ENCODE results near the gene C6orf47.

The C6orf47 gene

DNA sequence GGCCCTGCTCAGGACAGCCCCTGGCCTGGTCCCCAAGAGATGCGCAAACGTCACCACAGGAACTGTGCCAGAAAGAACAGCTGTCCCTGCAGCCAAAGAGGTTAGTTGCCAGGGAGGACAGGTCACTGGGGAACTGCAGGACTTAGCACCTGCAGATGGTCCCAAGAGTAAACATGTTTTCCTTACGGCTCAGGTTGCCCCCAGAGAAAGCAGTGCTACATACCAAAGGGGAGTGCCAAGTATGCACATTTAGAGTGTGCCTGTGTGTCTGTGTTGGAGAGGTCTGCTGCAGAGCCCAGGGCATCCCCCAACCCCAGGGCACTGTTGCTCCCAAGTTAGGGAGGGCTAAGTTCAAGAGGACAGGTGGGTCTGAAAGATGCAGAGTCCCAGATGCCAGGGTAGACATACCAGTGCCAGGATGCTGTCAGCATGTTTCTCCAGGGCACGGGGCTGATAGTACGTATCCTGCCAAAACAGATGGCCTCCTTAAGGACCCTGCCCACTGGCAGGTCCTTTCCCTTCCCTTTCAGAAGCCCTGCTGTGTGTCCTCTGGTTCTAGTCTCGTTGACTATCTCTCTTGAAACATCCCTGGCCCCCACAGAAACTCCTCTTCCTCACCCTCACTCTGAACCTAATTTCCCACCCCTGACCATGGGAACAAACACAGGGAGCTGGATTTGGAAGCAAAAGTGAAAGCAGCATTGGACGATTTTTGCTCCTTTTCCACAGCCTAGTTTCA, 41.3 kb upstream of the C6orf47 start (continued):
- TF ChIP-seq, protein P1, sequence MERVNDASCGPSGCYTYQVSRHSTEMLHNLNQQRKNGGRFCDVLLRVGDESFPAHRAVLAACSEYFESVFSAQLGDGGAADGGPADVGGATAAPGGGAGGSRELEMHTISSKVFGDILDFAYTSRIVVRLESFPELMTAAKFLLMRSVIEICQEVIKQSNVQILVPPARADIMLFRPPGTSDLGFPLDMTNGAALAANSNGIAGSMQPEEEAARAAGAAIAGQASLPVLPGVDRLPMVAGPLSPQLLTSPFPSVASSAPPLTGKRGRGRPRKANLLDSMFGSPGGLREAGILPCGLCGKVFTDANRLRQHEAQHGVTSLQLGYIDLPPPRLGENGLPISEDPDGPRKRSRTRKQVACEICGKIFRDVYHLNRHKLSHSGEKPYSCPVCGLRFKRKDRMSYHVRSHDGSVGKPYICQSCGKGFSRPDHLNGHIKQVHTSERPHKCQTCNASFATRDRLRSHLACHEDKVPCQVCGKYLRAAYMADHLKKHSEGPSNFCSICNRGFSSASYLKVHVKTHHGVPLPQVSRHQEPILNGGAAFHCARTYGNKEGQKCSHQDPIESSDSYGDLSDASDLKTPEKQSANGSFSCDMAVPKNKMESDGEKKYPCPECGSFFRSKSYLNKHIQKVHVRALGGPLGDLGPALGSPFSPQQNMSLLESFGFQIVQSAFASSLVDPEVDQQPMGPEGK (CRISPR knock-in tag; IDR thresholded peaks at IDR 0.05; ENCODE audit: borderline replicate concordance), result no peak
- TF ChIP-seq OSR1 (CRISPR knock-in tag; IDR thresholded peaks at IDR 0.05) (no peak), ISL1 (CRISPR knock-in tag; IDR thresholded peaks at IDR 0.05) (no peak), PPARA (CRISPR knock-in tag; IDR thresholded peaks at IDR 0.05; ENCODE audit: borderline replicate concordance) (no peak), CSDC2 (CRISPR knock-in tag; IDR thresholded peaks at IDR 0.05) (no peak), SNAI2 (CRISPR knock-in tag; IDR thresholded peaks at IDR 0.05) (no peak)

DNA sequence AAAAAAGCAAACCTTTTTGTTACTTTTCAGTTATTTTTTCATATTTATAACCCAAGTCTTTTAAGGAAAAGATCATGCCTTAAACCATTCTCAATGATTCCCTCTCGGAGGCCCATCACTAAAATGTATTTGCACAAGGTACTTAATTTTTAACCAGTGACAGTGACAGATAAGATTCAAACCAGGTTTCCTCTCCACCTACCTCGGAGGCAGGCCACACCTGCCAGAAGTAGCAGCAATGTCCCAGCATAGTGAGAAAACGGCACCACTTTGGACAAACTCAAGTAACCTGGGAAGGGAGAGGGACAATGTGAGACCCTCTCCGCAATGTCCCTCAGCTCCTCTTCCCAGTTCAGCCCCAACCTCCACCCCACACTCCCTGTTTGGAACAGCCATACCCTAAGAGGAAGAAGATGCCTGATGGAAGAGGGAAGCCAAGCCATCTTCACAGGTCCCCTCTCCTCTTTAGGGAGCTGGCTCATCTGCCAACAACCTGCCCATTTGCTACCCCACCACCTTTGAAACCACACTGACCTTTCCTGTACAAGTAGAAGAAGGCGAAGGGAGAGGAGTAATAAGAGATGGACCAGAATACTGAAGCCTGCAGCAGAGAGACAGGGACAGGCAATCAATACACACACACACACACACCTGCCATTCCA, 40.3 kb upstream of the C6orf47 start:
- no peak for ATAC-seq

DNA sequence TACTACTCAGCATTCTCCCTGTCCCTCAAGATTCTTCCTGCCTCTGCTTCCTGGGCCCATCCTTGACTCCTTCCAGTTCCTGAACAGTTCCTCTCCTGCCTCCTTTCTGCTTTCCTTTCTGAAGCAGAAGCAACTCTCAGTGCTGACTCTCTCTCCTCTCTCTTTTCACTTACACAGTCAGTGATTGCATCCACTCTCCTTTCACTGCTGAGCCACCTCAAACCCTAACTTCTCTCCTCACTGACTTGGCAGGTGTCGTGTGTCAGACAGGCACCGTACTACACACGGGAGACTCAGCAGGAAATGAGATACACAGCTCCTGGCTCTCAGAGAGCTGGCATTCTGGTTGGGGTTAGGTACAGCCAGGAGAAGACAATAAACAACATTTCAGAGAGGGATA, 37.0 kb upstream of the C6orf47 start:
- TF ChIP-seq ARNTL (CRISPR knock-in tag; IDR thresholded peaks at IDR 0.05; ENCODE audit: borderline replicate concordance, low read depth) (no peak), TOX (CRISPR knock-in tag; IDR thresholded peaks at IDR 0.05; ENCODE audit: borderline replicate concordance) (no peak), RARB (CRISPR knock-in tag; IDR thresholded peaks at IDR 0.05) (no peak), ZC3H10 (CRISPR knock-in tag; IDR thresholded peaks at IDR 0.05) (no peak), TCF4 (CRISPR knock-in tag; IDR thresholded peaks at IDR 0.05; ENCODE audit: borderline replicate concordance) (no peak), ESRRG (CRISPR knock-in tag; IDR thresholded peaks at IDR 0.05) (no peak)
- TF ChIP-seq, protein P2, sequence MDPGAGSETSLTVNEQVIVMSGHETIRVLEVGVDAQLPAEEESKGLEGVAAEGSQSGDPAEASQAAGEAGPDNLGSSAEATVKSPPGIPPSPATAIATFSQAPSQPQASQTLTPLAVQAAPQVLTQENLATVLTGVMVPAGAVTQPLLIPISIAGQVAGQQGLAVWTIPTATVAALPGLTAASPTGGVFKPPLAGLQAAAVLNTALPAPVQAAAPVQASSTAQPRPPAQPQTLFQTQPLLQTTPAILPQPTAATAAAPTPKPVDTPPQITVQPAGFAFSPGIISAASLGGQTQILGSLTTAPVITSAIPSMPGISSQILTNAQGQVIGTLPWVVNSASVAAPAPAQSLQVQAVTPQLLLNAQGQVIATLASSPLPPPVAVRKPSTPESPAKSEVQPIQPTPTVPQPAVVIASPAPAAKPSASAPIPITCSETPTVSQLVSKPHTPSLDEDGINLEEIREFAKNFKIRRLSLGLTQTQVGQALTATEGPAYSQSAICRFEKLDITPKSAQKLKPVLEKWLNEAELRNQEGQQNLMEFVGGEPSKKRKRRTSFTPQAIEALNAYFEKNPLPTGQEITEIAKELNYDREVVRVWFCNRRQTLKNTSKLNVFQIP (CRISPR knock-in tag; IDR thresholded peaks at IDR 0.05; ENCODE audit: borderline replicate concordance, low read depth), result no peak
- no peak for ATAC-seq

More for the DNA sequence above, 40.3 kb upstream of the C6orf47 start:
- no peak for TF ChIP-seq ZFP3 (CRISPR knock-in tag; IDR thresholded peaks at IDR 0.05)
- no peak for TF ChIP-seq GLIS3 (CRISPR knock-in tag; IDR thresholded peaks at IDR 0.05)
- no peak for TF ChIP-seq ESRRG (CRISPR knock-in tag; IDR thresholded peaks at IDR 0.05)
- no peak for TF ChIP-seq ZNF8 (CRISPR knock-in tag; IDR thresholded peaks at IDR 0.05)
- no peak for TF ChIP-seq RARB (CRISPR knock-in tag; IDR thresholded peaks at IDR 0.05)

DNA sequence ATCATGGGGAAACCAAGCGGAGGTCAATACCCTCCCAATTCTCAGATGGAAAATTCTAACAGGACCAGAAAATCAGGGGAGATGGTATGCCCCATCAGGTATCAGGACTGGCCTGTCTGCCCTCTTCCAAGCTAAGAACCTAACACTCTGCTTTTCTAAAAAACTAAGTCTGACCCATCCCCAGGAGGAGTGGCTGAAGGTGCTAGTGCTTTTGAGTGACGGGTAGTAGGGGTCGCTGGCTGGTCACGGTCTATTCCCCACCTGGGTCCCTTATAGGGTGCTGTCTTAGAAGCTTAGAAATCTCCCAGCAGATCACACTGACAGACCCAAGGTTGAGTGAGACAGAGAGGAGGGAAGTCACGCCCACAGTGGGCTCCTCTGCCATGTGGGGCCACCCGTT, 33.0 kb upstream of the C6orf47 start:
- TF ChIP-seq ISL1 (CRISPR knock-in tag; IDR thresholded peaks at IDR 0.05) (no peak), SNAI2 (CRISPR knock-in tag; IDR thresholded peaks at IDR 0.05) (no peak), TOX (CRISPR knock-in tag; IDR thresholded peaks at IDR 0.05; ENCODE audit: borderline replicate concordance) (no peak), ZNF70 (CRISPR knock-in tag; IDR thresholded peaks at IDR 0.05) (no peak), ZC3H10 (CRISPR knock-in tag; IDR thresholded peaks at IDR 0.05) (no peak), ESRRG (CRISPR knock-in tag; IDR thresholded peaks at IDR 0.05) (no peak), PPARA (CRISPR knock-in tag; IDR thresholded peaks at IDR 0.05; ENCODE audit: borderline replicate concordance) (no peak), ZNF8 (CRISPR knock-in tag; IDR thresholded peaks at IDR 0.05) (no peak)
- TF ChIP-seq, protein P3, sequence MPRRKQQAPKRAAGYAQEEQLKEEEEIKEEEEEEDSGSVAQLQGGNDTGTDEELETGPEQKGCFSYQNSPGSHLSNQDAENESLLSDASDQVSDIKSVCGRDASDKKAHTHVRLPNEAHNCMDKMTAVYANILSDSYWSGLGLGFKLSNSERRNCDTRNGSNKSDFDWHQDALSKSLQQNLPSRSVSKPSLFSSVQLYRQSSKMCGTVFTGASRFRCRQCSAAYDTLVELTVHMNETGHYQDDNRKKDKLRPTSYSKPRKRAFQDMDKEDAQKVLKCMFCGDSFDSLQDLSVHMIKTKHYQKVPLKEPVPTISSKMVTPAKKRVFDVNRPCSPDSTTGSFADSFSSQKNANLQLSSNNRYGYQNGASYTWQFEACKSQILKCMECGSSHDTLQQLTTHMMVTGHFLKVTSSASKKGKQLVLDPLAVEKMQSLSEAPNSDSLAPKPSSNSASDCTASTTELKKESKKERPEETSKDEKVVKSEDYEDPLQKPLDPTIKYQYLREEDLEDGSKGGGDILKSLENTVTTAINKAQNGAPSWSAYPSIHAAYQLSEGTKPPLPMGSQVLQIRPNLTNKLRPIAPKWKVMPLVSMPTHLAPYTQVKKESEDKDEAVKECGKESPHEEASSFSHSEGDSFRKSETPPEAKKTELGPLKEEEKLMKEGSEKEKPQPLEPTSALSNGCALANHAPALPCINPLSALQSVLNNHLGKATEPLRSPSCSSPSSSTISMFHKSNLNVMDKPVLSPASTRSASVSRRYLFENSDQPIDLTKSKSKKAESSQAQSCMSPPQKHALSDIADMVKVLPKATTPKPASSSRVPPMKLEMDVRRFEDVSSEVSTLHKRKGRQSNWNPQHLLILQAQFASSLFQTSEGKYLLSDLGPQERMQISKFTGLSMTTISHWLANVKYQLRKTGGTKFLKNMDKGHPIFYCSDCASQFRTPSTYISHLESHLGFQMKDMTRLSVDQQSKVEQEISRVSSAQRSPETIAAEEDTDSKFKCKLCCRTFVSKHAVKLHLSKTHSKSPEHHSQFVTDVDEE (CRISPR knock-in tag; IDR thresholded peaks at IDR 0.05), result no peak
- ATAC-seq, result no peak

DNA sequence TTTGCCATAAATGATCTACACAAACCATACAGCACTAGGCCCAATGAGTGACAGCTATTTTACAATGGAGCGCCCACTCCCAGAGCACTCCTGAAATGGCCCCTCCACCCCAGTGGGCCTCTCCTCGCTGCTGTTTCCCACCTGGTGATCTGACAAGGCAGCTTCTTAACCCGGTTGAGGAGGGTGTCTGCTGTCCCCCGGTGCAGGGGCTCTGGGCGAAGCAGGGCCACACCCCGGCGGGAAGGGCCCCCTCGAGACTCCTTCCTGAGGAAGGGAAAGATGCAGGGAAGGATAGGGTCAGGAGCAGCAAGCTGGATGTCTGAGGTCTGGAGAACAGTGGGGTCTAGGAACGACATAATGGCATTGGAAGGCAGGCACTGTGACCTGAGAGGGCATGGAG, 32.3 kb upstream of the C6orf47 start:
- ATAC-seq, result no peak
- no peak for TF ChIP-seq BACH2 (CRISPR knock-in tag; IDR thresholded peaks at IDR 0.05; ENCODE audit: borderline replicate concordance)
- no peak for TF ChIP-seq RARB (CRISPR knock-in tag; IDR thresholded peaks at IDR 0.05)
- TF ChIP-seq, protein P1 (CRISPR knock-in tag; IDR thresholded peaks at IDR 0.05; ENCODE audit: borderline replicate concordance), result no peak
- no peak for TF ChIP-seq CSDC2 (CRISPR knock-in tag; IDR thresholded peaks at IDR 0.05)
- TF ChIP-seq SNAI2 (CRISPR knock-in tag; IDR thresholded peaks at IDR 0.05), result no peak
- no peak for TF ChIP-seq ZFP30 (CRISPR knock-in tag; IDR thresholded peaks at IDR 0.05)

Measured in SK-N-SH treated with all-trans-retinoic acid at 6 μM for 48 hours (cell line).